ENCODE measurements around the gene CA14. TPM values are rescaled to one million over a fixed set of nuclear protein-coding genes. Genes with fewer than 3 reads are reported as not detected.

Gene CA14
- total RNA-seq, 1 donor from 2014 or later = 13.1 TPM

- Mint-ChIP-seq H3K27me3 (no peaks in the 10 kb centered on the region), H3K9me3 (ENCODE audit: low read depth) (no peaks in the 10 kb centered on the region), H3K27ac (peak overlapping the region; percentile 98), H3K36me3 (ENCODE audit: insufficient read depth) (peaks cover 6% of the 10 kb centered on the region), H3K4me3 (ENCODE audit: low read depth) (peak overlapping the region; percentile 99), H3K4me1 (ENCODE audit: low read depth) (peaks cover 26% of the 10 kb centered on the region)
- DNase-seq (ENCODE audit: low spot score, unreplicated experiment) = no peak
- TF ChIP-seq CTCF (IDR thresholded peaks at IDR 0.05; ENCODE audit: unreplicated experiment) = no peak
These were observed 10.3 kb downstream of the CA14 start for GRCh38 chr1:150267896-150268295.

- H3K27me3 Mint-ChIP-seq = no peaks in the 10 kb centered on the region
- no peaks in the 10 kb centered on the region for H3K9me3 Mint-ChIP-seq (ENCODE audit: low read depth)
- peak overlapping the region; percentile 98 for H3K27ac Mint-ChIP-seq
- H3K36me3 Mint-ChIP-seq (ENCODE audit: insufficient read depth) = peaks cover 6% of the 10 kb centered on the region
- DNase-seq (ENCODE audit: low spot score, unreplicated experiment) = no peak
- no peak for TF ChIP-seq CTCF (IDR thresholded peaks at IDR 0.05; ENCODE audit: unreplicated experiment)
- H3K4me1 Mint-ChIP-seq (ENCODE audit: low read depth) = peaks cover 26% of the 10 kb centered on the region
- H3K4me3 Mint-ChIP-seq (ENCODE audit: low read depth) = peak overlapping the region; percentile 99
These were observed 10.7 kb downstream of the CA14 start for GRCh38 chr1:150268340-150268704.

- Mint-ChIP-seq H3K27ac (peak within 1 kb of the TSS; percentile 98), H3K4me1 (ENCODE audit: low read depth) (peaks cover 26% of the 10 kb centered on the region), H3K36me3 (ENCODE audit: insufficient read depth) (peaks cover 6% of the 10 kb centered on the region), H3K27me3 (no peaks in the 10 kb centered on the region), H3K4me3 (ENCODE audit: low read depth) (peak within 1 kb of the TSS; percentile 99), H3K9me3 (ENCODE audit: low read depth) (no peaks in the 10 kb centered on the region)
- TF ChIP-seq CTCF (IDR thresholded peaks at IDR 0.05; ENCODE audit: unreplicated experiment) = no peak
- DNase-seq (ENCODE audit: low spot score, unreplicated experiment) = peak; percentile 87
These were observed 11.3 kb downstream of the CA14 start, which contains the start of gene APH1A for GRCh38 chr1:150268705-150269403. APH1A (minus strand) TSS chr1:150269016; CDS start chr1:150268810, 206 bp downstream.

GRCh38 chr1:150269451-150269850 is 11.9 kb downstream of the CA14 start:
- DNase-seq (ENCODE audit: low spot score, unreplicated experiment) = no peak
- no peaks in the 10 kb centered on the region for H3K9me3 Mint-ChIP-seq (ENCODE audit: low read depth)
- peaks cover 6% of the 10 kb centered on the region for H3K36me3 Mint-ChIP-seq (ENCODE audit: insufficient read depth)
- peak overlapping the region; percentile 99 for H3K4me3 Mint-ChIP-seq (ENCODE audit: low read depth)
- TF ChIP-seq CTCF (IDR thresholded peaks at IDR 0.05; ENCODE audit: unreplicated experiment) = no peak
- no peaks in the 10 kb centered on the region for H3K27me3 Mint-ChIP-seq
- H3K27ac Mint-ChIP-seq = peak overlapping the region; percentile 98
- peaks cover 26% of the 10 kb centered on the region for H3K4me1 Mint-ChIP-seq (ENCODE audit: low read depth)

- H3K36me3 Mint-ChIP-seq (ENCODE audit: insufficient read depth) = peaks cover 2% of the 10 kb centered on the region
- no peaks in the 10 kb centered on the region for H3K9me3 Mint-ChIP-seq (ENCODE audit: low read depth)
- H3K4me3 Mint-ChIP-seq (ENCODE audit: low read depth) = no peak overlapping the region
- no peaks in the 10 kb centered on the region for H3K27me3 Mint-ChIP-seq
- TF ChIP-seq CTCF (IDR thresholded peaks at IDR 0.05; ENCODE audit: unreplicated experiment) = no peak
- H3K27ac Mint-ChIP-seq = peak overlapping the region; percentile 76
- H3K4me1 Mint-ChIP-seq (ENCODE audit: low read depth) = peaks cover 26% of the 10 kb centered on the region
- no peak for DNase-seq (ENCODE audit: low spot score, unreplicated experiment)
These were observed 13.9 kb downstream of the CA14 start for GRCh38 chr1:150271291-150271959.

Data from progenitor cell of endocrine pancreas (in vitro differentiated cells).